ENCODE measurements around the gene VOPP1. TPM values are rescaled to one million over a fixed set of nuclear protein-coding genes. Genes with fewer than 3 reads are reported as not detected.

The VOPP1 gene
- total RNA-seq, 1 experiment from 2014 or later, result 63.9 TPM

- Mint-ChIP-seq H3K27me3 (ENCODE audit: low read depth) (no peaks in the 10 kb centered on the region), H3K4me3 (no peak overlapping the region), H3K4me1 (peaks cover 3% of the 10 kb centered on the region; the same call in 1 of the 2 replicates), H3K36me3 (no peaks in the 10 kb centered on the region), H3K27ac (no peak overlapping the region), H3K9me3 (no peaks in the 10 kb centered on the region)
- TF ChIP-seq MXD4 (CRISPR knock-in tag; IDR thresholded peaks at IDR 0.05; ENCODE audit: borderline replicate concordance), result no peak
- no peak for TF ChIP-seq ZNF671 (CRISPR knock-in tag; IDR thresholded peaks at IDR 0.05)
- no peak for TF ChIP-seq FOXK1 (CRISPR knock-in tag; IDR thresholded peaks at IDR 0.05)
- no peak for TF ChIP-seq CREB1 (CRISPR knock-in tag; IDR thresholded peaks at IDR 0.05)
- ATAC-seq, result peak; percentile 31; the same call in 1 of the 2 replicates
- no peak for DNase-seq (ENCODE audit: low spot score)
- CTCF ChIA-PET, result no interaction called here
- POLR2A ChIA-PET, result no interaction called here
Measured at GRCh38 chr7:55438757-55439525, 133.4 kb downstream of the VOPP1 start.

- no peaks in the 10 kb centered on the region for H3K36me3 Mint-ChIP-seq
- no peak overlapping the region for H3K4me3 Mint-ChIP-seq
- no peaks in the 10 kb centered on the region for H3K9me3 Mint-ChIP-seq
- ChIA-PET CTCF (no interaction called here), POLR2A (no interaction called here)
- H3K27me3 Mint-ChIP-seq (ENCODE audit: low read depth), result no peaks in the 10 kb centered on the region
- H3K27ac Mint-ChIP-seq, result no peak overlapping the region
- H3K4me1 Mint-ChIP-seq, result peaks cover 3% of the 10 kb centered on the region; the same call in 1 of the 2 replicates
- TF ChIP-seq ATF1 (CRISPR knock-in tag; IDR thresholded peaks at IDR 0.05) (no peak), SMAD3 (CRISPR knock-in tag; IDR thresholded peaks at IDR 0.05; ENCODE audit: borderline replicate concordance) (no peak), ETV6 (CRISPR knock-in tag; IDR thresholded peaks at IDR 0.05) (no peak)
- DNase-seq (ENCODE audit: low spot score) (no peak), ATAC-seq (no peak)
Measured at GRCh38 chr7:55438085-55438756, 134.1 kb downstream of the VOPP1 start.

GRCh38 chr7:55437375-55437774, 134.9 kb downstream of the VOPP1 start:
- ATAC-seq, result no peak
- DNase-seq (ENCODE audit: low spot score), result no peak
- no peak for TF ChIP-seq MAX (CRISPR knock-in tag; IDR thresholded peaks at IDR 0.05)
- TF ChIP-seq IRF2 (CRISPR knock-in tag; IDR thresholded peaks at IDR 0.05; ENCODE audit: borderline replicate concordance, low read depth), result no peak
- no peak for TF ChIP-seq PRRX2 (CRISPR knock-in tag; IDR thresholded peaks at IDR 0.05)
- TF ChIP-seq USF1 (CRISPR knock-in tag; IDR thresholded peaks at IDR 0.05), result no peak
- no peak for TF ChIP-seq TCF7 (CRISPR knock-in tag; IDR thresholded peaks at IDR 0.05; ENCODE audit: low read depth)
- no peak for TF ChIP-seq MYBL2 (CRISPR knock-in tag; IDR thresholded peaks at IDR 0.05)
- TF ChIP-seq ZNF416 (CRISPR knock-in tag; IDR thresholded peaks at IDR 0.05), result no peak
- TF ChIP-seq SOX15 (CRISPR knock-in tag; IDR thresholded peaks at IDR 0.05), result no peak
- no peak for TF ChIP-seq ZNF396 (CRISPR knock-in tag; IDR thresholded peaks at IDR 0.05; ENCODE audit: borderline replicate concordance)
- Mint-ChIP-seq H3K4me1 (peaks cover 3% of the 10 kb centered on the region; the same call in 1 of the 2 replicates), H3K9me3 (no peaks in the 10 kb centered on the region), H3K27me3 (ENCODE audit: low read depth) (no peaks in the 10 kb centered on the region), H3K4me3 (no peak overlapping the region), H3K36me3 (no peaks in the 10 kb centered on the region), H3K27ac (no peak overlapping the region)
- ChIA-PET POLR2A (no interaction called here), CTCF (interaction anchor here (1.0 kb wide), 1 partner anchor 22 kb away, joined by 3 read pairs; no protein-coding TSS in a partner anchor)

GRCh38 chr7:55436457-55436856, 135.8 kb downstream of the VOPP1 start:
- no peak overlapping the region for H3K27ac Mint-ChIP-seq
- H3K4me3 Mint-ChIP-seq, result no peak overlapping the region
- H3K9me3 Mint-ChIP-seq, result no peaks in the 10 kb centered on the region
- ATAC-seq (no peak), DNase-seq (ENCODE audit: low spot score) (no peak)
- no peaks in the 10 kb centered on the region for H3K36me3 Mint-ChIP-seq
- CTCF ChIA-PET, result interaction anchor here (0.8 to 1.4 kb wide), 3 partner anchors 21 to 181 kb away, joined by 3 to 6 read pairs (median 3); no protein-coding TSS in a partner anchor
- POLR2A ChIA-PET, result interaction anchor here (0.6 kb wide), 1 partner anchor 10 kb away, joined by 5 read pairs; no protein-coding TSS in a partner anchor
- peaks cover 3% of the 10 kb centered on the region; the same call in 1 of the 2 replicates for H3K4me1 Mint-ChIP-seq
- H3K27me3 Mint-ChIP-seq (ENCODE audit: low read depth), result no peaks in the 10 kb centered on the region
- TF ChIP-seq E2F1 (CRISPR knock-in tag; IDR thresholded peaks at IDR 0.05) (no peak), TP53 (CRISPR knock-in tag; IDR thresholded peaks at IDR 0.05) (no peak), ZNF317 (CRISPR knock-in tag; IDR thresholded peaks at IDR 0.05; ENCODE audit: borderline replicate concordance, low read depth) (no peak), ESRRA (CRISPR knock-in tag; IDR thresholded peaks at IDR 0.05; ENCODE audit: borderline replicate concordance) (no peak), KAT7 (CRISPR knock-in tag; IDR thresholded peaks at IDR 0.05; ENCODE audit: borderline replicate concordance) (no peak), SMAD3 (CRISPR knock-in tag; IDR thresholded peaks at IDR 0.05; ENCODE audit: borderline replicate concordance) (no peak), SMAD4 (CRISPR knock-in tag; IDR thresholded peaks at IDR 0.05) (no peak), MLX (CRISPR knock-in tag; IDR thresholded peaks at IDR 0.05) (no peak), JUN (CRISPR knock-in tag; IDR thresholded peaks at IDR 0.05) (no peak), CREM (CRISPR knock-in tag; IDR thresholded peaks at IDR 0.05) (no peak), FOXP1 (CRISPR knock-in tag; IDR thresholded peaks at IDR 0.05; ENCODE audit: borderline replicate concordance) (no peak)

Measured in WTC11 (cell line).